Esophagus muscularis mucosa (tissue), 4 donors: ENCODE measurements around the gene NFATC3. TPM values are rescaled to one million over a fixed set of nuclear protein-coding genes. Genes with fewer than 3 reads are reported as not detected.

Source experiments
- DNase-seq: peaks from one replicate; pipeline ENCODE4 v3.0.0-alpha.2; 2017; ENCODE audit errors: extremely low spot score
- H3K27ac ChIP-seq, 4 donors: fragments of 200-600 bp; sonication (generic); replicated peaks in 1 of 4; 1 replicate in 3 of 4; 2 replicates in 1 of 4; pipeline ENCODE4 v1.5.1; 2016 to 2019; ENCODE audit warnings: mild to moderate bottlenecking in 1 of 4
- H3K27me3 ChIP-seq, 4 donors: fragments of 200-600 bp; sonication (generic); one replicate each; pipeline versions ENCODE4 v1.5.1 to v1.6.0; 2016 to 2019
- H3K36me3 ChIP-seq, 4 donors: fragments of 200-600 bp; sonication (generic); one replicate each; pipeline ENCODE4 v1.5.1; 2016 to 2019
- H3K4me1 ChIP-seq, 4 donors: fragments of 200-600 bp; sonication (generic); one replicate each; pipeline ENCODE4 v1.5.1; 2016 to 2019
- H3K4me3 ChIP-seq, 4 donors: fragments of 200-600 bp; sonication (generic); 1 replicate in 2 of 4; 2 replicates in 2 of 4; pipeline ENCODE4 v1.5.1; 2016 to 2019; ENCODE audit warnings: mild to moderate bottlenecking in 4 of 4, moderate library complexity in 1 of 4
- H3K9me3 ChIP-seq, 4 donors: fragments of 200-600 bp; sonication (generic); 1 replicate in 3 of 4; 2 replicates in 1 of 4; pipeline ENCODE4 v1.5.1; 2016 to 2019
- EP300 ChIP-seq: sonication (generic); formaldehyde crosslinking; IDR thresholded peaks from one replicate; pipeline ENCODE4 v1.6.1; 2017; ENCODE audit warnings: antibody characterized with exemption
- POLR2A ChIP-seq: fragments of 450-650 bp; IDR thresholded peaks from one replicate; pipeline ENCODE4 v1.6.1; 2017; ENCODE audit warnings: antibody characterized with exemption, moderate library complexity, mild to moderate bottlenecking, low read depth
- POLR2AphosphoS5 ChIP-seq, 2 donors: sonication (generic); formaldehyde crosslinking; IDR thresholded peaks; one replicate each; pipeline ENCODE4 v1.6.1; 2017; ENCODE audit warnings: antibody characterized with exemption in 2 of 2
- WGBS: methylation state at CpG from one replicate; pipeline ENCODE4 v1.1.5; 2018; 5-methylcytosine and 5-hydroxymethylcytosine counted together
- intact Hi-C: fragments of 100-400 bp; cut with DNase I; formaldehyde crosslinking; loops from one replicate; pipeline ENCODE4 v1.15.1; 2023
- total RNA-seq, 4 donors: library from RNA; depleted of rRNA; stranded (reverse); fragments of >200 nt; gene quantifications; one replicate each; pipeline versions ENCODE4 v1.1.0 to v1.2.1, GENCODE V29; 2016
- TF ChIP-seq, protein P1 (sequence below), 3 experiments: fragments of 200-600 bp in 2 of 3; fragments of 450-650 bp in 1 of 3; sonication (generic) in 2 of 3; IDR thresholded peaks; one replicate each; pipeline ENCODE4 v1.5.1; 2017 to 2019; ENCODE audit warnings: antibody characterized with exemption in 3 of 3, mild to moderate bottlenecking in 2 of 3, moderate library complexity in 1 of 3

The NFATC3 gene
- total RNA-seq, 4 donors from 2014 or later = 44.6 to 56.8 (median 50.8) TPM

DNA sequence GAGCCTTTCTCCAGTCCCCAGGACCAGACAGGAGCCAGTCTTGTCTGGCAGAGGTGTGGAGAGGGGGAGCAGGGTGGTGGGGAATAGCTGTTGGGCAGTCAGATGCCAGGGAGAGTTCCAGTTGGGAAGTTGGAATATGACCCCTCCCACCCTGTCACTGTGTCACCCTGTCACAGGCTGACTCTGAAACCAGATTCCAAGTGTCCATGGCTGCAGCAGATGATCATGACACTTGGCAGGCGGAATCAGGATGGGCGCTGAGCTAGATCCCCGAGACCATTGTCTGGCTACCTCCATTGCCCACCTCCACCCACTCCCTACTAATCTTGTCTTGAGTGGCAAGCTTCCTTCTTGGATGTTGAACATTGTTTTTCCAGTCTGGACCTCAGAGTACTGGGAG is 9.2 kb upstream of the NFATC3 start:
- H3K9me3 ChIP-seq = no peaks in the 10 kb centered on the region
- H3K4me3 ChIP-seq = no peak overlapping the region
- H3K36me3 ChIP-seq = peaks cover 44 to 83% (median 61%) of the 10 kb centered on the region in 4 donors
- intact Hi-C loops = no loop called here
- H3K4me1 ChIP-seq = peaks cover 27 to 42% (median 39%) of the 10 kb centered on the region in 4 donors
- H3K27ac ChIP-seq = no peak overlapping the region
- WGBS = 92% methylated on average over 3 of the region's 3 CpGs
- H3K27me3 ChIP-seq = no peaks in the 10 kb centered on the region
- no peak for TF ChIP-seq EP300
- no peak for TF ChIP-seq POLR2A
- TF ChIP-seq POLR2AphosphoS5 (IDR thresholded peaks at IDR 0.05) = no peak
- TF ChIP-seq, protein P1, sequence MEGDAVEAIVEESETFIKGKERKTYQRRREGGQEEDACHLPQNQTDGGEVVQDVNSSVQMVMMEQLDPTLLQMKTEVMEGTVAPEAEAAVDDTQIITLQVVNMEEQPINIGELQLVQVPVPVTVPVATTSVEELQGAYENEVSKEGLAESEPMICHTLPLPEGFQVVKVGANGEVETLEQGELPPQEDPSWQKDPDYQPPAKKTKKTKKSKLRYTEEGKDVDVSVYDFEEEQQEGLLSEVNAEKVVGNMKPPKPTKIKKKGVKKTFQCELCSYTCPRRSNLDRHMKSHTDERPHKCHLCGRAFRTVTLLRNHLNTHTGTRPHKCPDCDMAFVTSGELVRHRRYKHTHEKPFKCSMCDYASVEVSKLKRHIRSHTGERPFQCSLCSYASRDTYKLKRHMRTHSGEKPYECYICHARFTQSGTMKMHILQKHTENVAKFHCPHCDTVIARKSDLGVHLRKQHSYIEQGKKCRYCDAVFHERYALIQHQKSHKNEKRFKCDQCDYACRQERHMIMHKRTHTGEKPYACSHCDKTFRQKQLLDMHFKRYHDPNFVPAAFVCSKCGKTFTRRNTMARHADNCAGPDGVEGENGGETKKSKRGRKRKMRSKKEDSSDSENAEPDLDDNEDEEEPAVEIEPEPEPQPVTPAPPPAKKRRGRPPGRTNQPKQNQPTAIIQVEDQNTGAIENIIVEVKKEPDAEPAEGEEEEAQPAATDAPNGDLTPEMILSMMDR (IDR thresholded peaks at IDR 0.05) = no peak
- peak; percentile 42 for DNase-seq

DNA sequence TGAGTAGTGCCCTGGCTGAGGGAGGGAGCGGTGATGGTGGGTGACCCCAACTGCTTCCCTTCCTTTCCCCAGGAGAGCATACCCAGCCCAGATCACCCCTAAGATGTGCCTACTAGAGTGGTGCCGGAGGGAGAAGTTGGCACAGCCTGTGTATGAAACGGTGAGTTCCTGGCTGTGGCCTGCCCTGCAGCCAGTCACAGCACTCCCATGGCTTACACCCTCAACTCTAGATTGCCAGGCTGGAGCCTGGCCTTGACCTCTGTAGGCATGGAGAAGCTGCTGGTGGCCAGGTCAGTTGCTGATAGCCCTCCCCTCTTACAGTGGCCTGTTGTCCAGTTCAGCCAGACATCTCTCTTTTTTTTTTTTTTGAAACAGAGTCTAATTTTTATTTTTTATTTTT is 8.6 kb upstream of the NFATC3 start:
- intact Hi-C loops = no loop called here
- peaks cover 38 to 78% (median 56%) of the 10 kb centered on the region in 4 donors for H3K36me3 ChIP-seq
- H3K4me1 ChIP-seq = peaks cover 27 to 48% (median 44%) of the 10 kb centered on the region in 4 donors
- H3K27ac ChIP-seq = no peak overlapping the region
- no peak overlapping the region for H3K4me3 ChIP-seq
- DNase-seq = peak; percentile 72
- TF ChIP-seq POLR2AphosphoS5 (IDR thresholded peaks at IDR 0.05) (no peak), EP300 (no peak), POLR2A (no peak)
- TF ChIP-seq, protein P1 (IDR thresholded peaks at IDR 0.05) = no peak
- no peaks in the 10 kb centered on the region for H3K27me3 ChIP-seq
- WGBS = 90% methylated on average over 2 of the region's 3 CpGs
- no peaks in the 10 kb centered on the region for H3K9me3 ChIP-seq

- H3K36me3 ChIP-seq = peaks cover 37 to 62% (median 48%) of the 10 kb centered on the region in 4 donors
- intact Hi-C loops = no loop called here
- no peak overlapping the region for H3K4me3 ChIP-seq
- H3K9me3 ChIP-seq = no peaks in the 10 kb centered on the region
- H3K27me3 ChIP-seq = no peaks in the 10 kb centered on the region
- peak; percentile 77 for DNase-seq
- peaks cover 26 to 47% (median 46%) of the 10 kb centered on the region in 4 donors for H3K4me1 ChIP-seq
- TF ChIP-seq, protein P1 (IDR thresholded peaks at IDR 0.05) = no peak
- TF ChIP-seq POLR2AphosphoS5 (IDR thresholded peaks at IDR 0.05) = no peak
- no peak for TF ChIP-seq EP300
- TF ChIP-seq POLR2A = no peak
- no peak overlapping the region for H3K27ac ChIP-seq
- 93% methylated on average over 7 of the region's 7 CpGs for WGBS
Measured at GRCh38 chr16:68077866-68078700, 7.1 kb upstream of the NFATC3 start.

DNA sequence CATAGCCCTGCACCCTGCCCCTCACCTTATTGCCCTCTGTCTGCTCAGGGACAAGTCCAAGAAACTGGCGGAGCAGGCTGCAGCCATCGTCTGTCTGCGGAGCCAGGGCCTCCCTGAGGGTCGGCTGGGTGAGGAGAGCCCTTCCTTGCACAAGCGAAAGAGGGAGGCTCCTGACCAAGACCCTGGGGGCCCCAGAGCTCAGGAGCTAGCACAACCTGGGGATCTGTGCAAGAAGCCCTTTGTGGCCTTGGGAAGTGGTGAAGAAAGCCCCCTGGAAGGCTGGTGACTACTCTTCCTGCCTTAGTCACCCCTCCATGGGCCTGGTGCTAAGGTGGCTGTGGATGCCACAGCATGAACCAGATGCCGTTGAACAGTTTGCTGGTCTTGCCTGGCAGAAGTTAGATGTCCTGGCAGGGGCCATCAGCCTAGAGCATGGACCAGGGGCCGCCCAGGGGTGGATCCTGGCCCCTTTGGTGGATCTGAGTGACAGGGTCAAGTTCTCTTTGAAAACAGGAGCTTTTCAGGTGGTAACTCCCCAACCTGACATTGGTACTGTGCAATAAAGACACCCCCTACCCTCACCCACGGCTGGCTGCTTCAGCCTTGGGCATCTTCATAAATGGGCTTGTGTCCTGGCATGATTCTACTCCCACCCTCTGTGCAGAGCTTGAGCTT is 6.3 kb upstream of the NFATC3 start:
- H3K4me3 ChIP-seq = no peak overlapping the region
- H3K4me1 ChIP-seq = peaks cover 34 to 55% (median 53%) of the 10 kb centered on the region in 4 donors
- peak; percentile 42 for DNase-seq
- intact Hi-C loops = no loop called here
- TF ChIP-seq POLR2AphosphoS5 (IDR thresholded peaks at IDR 0.05) (no peak), POLR2A (no peak), EP300 (no peak)
- TF ChIP-seq, protein P1 (IDR thresholded peaks at IDR 0.05) = no peak
- no peaks in the 10 kb centered on the region for H3K27me3 ChIP-seq
- peak overlapping the region; percentile 70 to 75 (median 72) for H3K27ac ChIP-seq
- peaks cover 32 to 55% (median 44%) of the 10 kb centered on the region in 4 donors for H3K36me3 ChIP-seq
- 100% methylated on average over 1 of the region's 8 CpGs for WGBS
- H3K9me3 ChIP-seq = no peaks in the 10 kb centered on the region
